IMR-90 (cell line): ENCODE data around the gene CYP4F8. TPM values are rescaled to one million over a fixed set of nuclear protein-coding genes. Genes with fewer than 3 reads are reported as not detected.

Source experiments
- ATAC-seq: fragments of 200-7000 bp; cut with Tn5 transposase; 2 replicates; pipeline ENCODE4 v1.9.1; 2020; ENCODE audit warnings: low read depth, mild to moderate bottlenecking, moderate library complexity
- BruUV-seq: library from RNA; stranded (reverse); fragments of 400-500 nt; replicated peaks from 2 replicates; lab custom pipeline; 2021; lab: Mats Ljungman, UMichigan
- CTCF ChIA-PET: fragments of 300-600 bp; formaldehyde crosslinking; extraction: SDS; loops from one replicate; lab custom pipeline; 2021; ENCODE audit warnings: antibody characterized with exemption; lab: Yijun Ruan, JAX
- POLR2A ChIA-PET: fragments of 300-600 bp; sonication (Branson Sonifier 250); formaldehyde crosslinking; loops from one replicate; lab custom pipeline; 2022; ENCODE audit warnings: antibody characterized with exemption; ENCODE audit not compliant: unreplicated experiment; lab: Charles Lee
- DNase-seq: peaks from one replicate; pipeline ENCODE4 v3.0.0; 2013
- H2AFZ ChIP-seq: replicated peaks from 2 replicates; pipeline ENCODE3; 2013; ENCODE audit warnings: low read length, mild to moderate bottlenecking; ENCODE audit not compliant: poor library complexity
- H2AK5ac ChIP-seq: 2 replicates; pipeline ENCODE4 v1.6.1; 2013; ENCODE audit warnings: low read depth, low read length, inconsistent platforms
- H2AK9ac ChIP-seq: replicated peaks from 2 replicates; pipeline ENCODE3; 2013; ENCODE audit warnings: mild to moderate bottlenecking, low read depth, low read length, moderate library complexity; ENCODE audit not compliant: poor library complexity
- H2BK120ac ChIP-seq: 2 replicates; pipeline ENCODE4 v1.6.1; 2013; ENCODE audit warnings: low read depth, low read length, inconsistent platforms
- H2BK15ac ChIP-seq: 3 replicates; pipeline ENCODE4 v1.6.1; 2013; ENCODE audit warnings: low read depth, low read length, inconsistent platforms
- H2BK20ac ChIP-seq: 2 replicates; pipeline ENCODE4 v1.6.1; 2013; ENCODE audit warnings: low read depth, mild to moderate bottlenecking, inconsistent platforms, low read length, moderate library complexity
- H2BK5ac ChIP-seq: 2 replicates; pipeline ENCODE4 v1.6.1; 2013; ENCODE audit warnings: mild to moderate bottlenecking, low read depth, low read length, inconsistent platforms; ENCODE audit not compliant: poor library complexity, severe bottlenecking
- H3K14ac ChIP-seq: replicated peaks from 2 replicates; pipeline ENCODE4 v1.6.1; 2013; ENCODE audit warnings: low read depth, low read length, inconsistent platforms
- H3K18ac ChIP-seq: 2 replicates; pipeline ENCODE4 v1.6.1; 2013; ENCODE audit warnings: low read depth, low read length, control low read depth
- H3K23ac ChIP-seq: 2 replicates; pipeline ENCODE4 v1.6.1; 2013; ENCODE audit warnings: low read depth, low read length, inconsistent platforms
- H3K27ac ChIP-seq: 2 replicates; pipeline ENCODE4 v1.5.1; 2013; ENCODE audit warnings: mild to moderate bottlenecking, control low read depth, low read length; ENCODE audit not compliant: insufficient read depth
- H3K27me3 ChIP-seq: 2 replicates; pipeline ENCODE4 v1.6.1; 2013; ENCODE audit warnings: low read length; ENCODE audit not compliant: control insufficient read depth, insufficient read depth
- H3K36me3 ChIP-seq: 2 replicates; pipeline ENCODE4 v1.6.1; 2013; ENCODE audit warnings: low read length, mixed read lengths; ENCODE audit not compliant: control insufficient read depth, insufficient read depth
- H3K4ac ChIP-seq: 2 replicates; pipeline ENCODE4 v1.6.1; 2013; ENCODE audit warnings: low read depth, low read length, inconsistent platforms
- H3K4me1 ChIP-seq: 2 replicates; pipeline ENCODE4 v1.6.1; 2013; ENCODE audit warnings: low read length, mixed read lengths; ENCODE audit not compliant: control insufficient read depth, insufficient read depth
- H3K4me2 ChIP-seq: 2 replicates; pipeline ENCODE4 v1.6.1; 2013; ENCODE audit warnings: low read depth, mild to moderate bottlenecking, control low read depth, low read length, moderate library complexity
- H3K4me3 ChIP-seq: 2 replicates; pipeline ENCODE4 v1.5.1; 2013; ENCODE audit warnings: low read depth, mild to moderate bottlenecking, control low read depth, low read length, moderate library complexity; ENCODE audit not compliant: insufficient read depth
- H3K56ac ChIP-seq: 2 replicates; pipeline ENCODE4 v1.6.1; 2013; ENCODE audit warnings: low read length, inconsistent platforms; ENCODE audit not compliant: insufficient read depth; ENCODE audit errors: extremely low read depth
- H3K79me1 ChIP-seq, 2 experiments: 2 replicates each; pipeline ENCODE4 v1.6.1; 2013; ENCODE audit warnings: low read length in 2 of 2, inconsistent platforms in 1 of 2, low read depth in 1 of 2
- H3K9ac ChIP-seq: 2 replicates; pipeline ENCODE4 v1.6.1; 2013; ENCODE audit warnings: low read depth, low read length, control low read depth
- H3K9me1 ChIP-seq: 2 replicates; pipeline ENCODE4 v1.6.1; 2013; ENCODE audit warnings: low read length, inconsistent platforms; ENCODE audit not compliant: insufficient read depth
- H3K9me3 ChIP-seq: 2 replicates; pipeline ENCODE4 v1.6.1; 2013; ENCODE audit warnings: low read length; ENCODE audit not compliant: control insufficient read depth, insufficient read depth
- H4K20me1 ChIP-seq: 2 replicates; pipeline ENCODE4 v1.6.1; 2013; ENCODE audit warnings: low read length, inconsistent platforms; ENCODE audit not compliant: insufficient read depth
- H4K5ac ChIP-seq: 2 replicates; pipeline ENCODE4 v1.6.1; 2013; ENCODE audit warnings: mild to moderate bottlenecking, low read depth, low read length, control low read depth
- H4K8ac ChIP-seq, 2 experiments: 2 replicates each; pipeline ENCODE4 v1.6.1; 2013; ENCODE audit warnings: low read depth in 2 of 2, low read length in 2 of 2, control low read depth in 1 of 2, inconsistent platforms in 1 of 2
- H4K91ac ChIP-seq: 2 replicates; pipeline ENCODE4 v1.6.1; 2013; ENCODE audit warnings: low read depth, low read length, inconsistent platforms; ENCODE audit not compliant: insufficient read depth
- BHLHE40 ChIP-seq: fragments of 150-350 bp; IDR thresholded peaks from 2 replicates; pipeline ENCODE4 v1.6.1; 2016; ENCODE audit warnings: mild to moderate bottlenecking, low read depth, low read length
- CEBPB ChIP-seq: IDR thresholded peaks from 2 replicates; pipeline ENCODE4 v1.6.1; 2012; ENCODE audit warnings: low read depth, low read length, improper control_type of control experiment
- CHD1 ChIP-seq: IDR thresholded peaks from 2 replicates; pipeline ENCODE4 v1.6.1; 2012; ENCODE audit warnings: low read depth, low read length, improper control_type of control experiment
- FOS ChIP-seq: fragments of 150-350 bp; IDR thresholded peaks from 2 replicates; pipeline ENCODE4 v1.6.1; 2016; ENCODE audit warnings: low read depth, low read length
- NFE2L2 ChIP-seq: fragments of 150-350 bp; IDR thresholded peaks from 2 replicates; pipeline ENCODE4 v1.6.1; 2016; ENCODE audit warnings: low read depth, mild to moderate bottlenecking, low read length
- RFX5 ChIP-seq: IDR thresholded peaks from 2 replicates; pipeline ENCODE4 v1.8.0; 2012; ENCODE audit warnings: low read depth, mild to moderate bottlenecking, low read length, moderate library complexity
- SMC3 ChIP-seq: fragments of 150-350 bp; IDR thresholded peaks from 2 replicates; pipeline ENCODE4 v1.6.1; 2016; ENCODE audit warnings: low read depth, mild to moderate bottlenecking, antibody characterized with exemption, low read length, moderate library complexity
- USF2 ChIP-seq: fragments of 150-350 bp; IDR thresholded peaks from 2 replicates; pipeline ENCODE4 v1.6.1; 2017; ENCODE audit warnings: mild to moderate bottlenecking, antibody characterized with exemption, low read length, low read depth
- WGBS, 2 experiments: methylation state at CpG; one replicate each; pipeline versions ENCODE4 v1.1.5 to v1.1.7; 2013; ENCODE audit warnings: missing lambda C conversion rate in 2 of 2; ENCODE audit not compliant: insufficient read length in 1 of 2; ENCODE audit errors: extremely low coverage in 2 of 2; 5-methylcytosine and 5-hydroxymethylcytosine counted together
- dilution Hi-C: fragments of 300-500 bp; cut with HindIII; formaldehyde crosslinking; loops from one replicate; pipeline ENCODE4 v1.14.3; 2018; ENCODE audit warnings: low sequenced_read_pairs; ENCODE audit not compliant: unreplicated experiment
- in situ Hi-C: fragments of 300-500 bp; cut with MboI; formaldehyde crosslinking; loops from 3 replicates; pipeline ENCODE4 v1.14.3; 2019; ENCODE audit warnings: low sequenced_read_pairs, inconsistent platforms, mixed read lengths
- intact Hi-C: fragments of 100-400 bp; cut with micrococcal nuclease; formaldehyde crosslinking; loops from 2 replicates; pipeline ENCODE4 v1.10.0; 2022
- polyA plus RNA-seq, 3 experiments: library from polyadenylated mRNA; depleted of rRNA; stranded (reverse); fragments of >200 nt; gene quantifications; 2 replicates each; pipeline ENCODE4 v1.2.3, GENCODE V29; 2012; ENCODE audit warnings: low replicate concordance in 1 of 3
- total RNA-seq: library from RNA; depleted of rRNA; stranded (reverse); fragments of >200 nt; gene quantifications from 2 replicates; pipeline ENCODE4 v1.2.3, GENCODE V29; 2012

The CYP4F8 gene
- total and polyA plus RNA-seq, 2 of the 4 experiments (the other 2 are of a cell fraction), result not detected

- H3K4me2 ChIP-seq, result no peak overlapping the region
- no peak overlapping the region for H2AFZ ChIP-seq
- ChIA-PET POLR2A (no interaction called here), CTCF (no interaction called here)
- in situ Hi-C loops, result no loop called here
- no peak overlapping the region for H3K14ac ChIP-seq
- no peak overlapping the region for H4K8ac ChIP-seq
- no peaks in the 10 kb centered on the region for H3K27me3 ChIP-seq
- no peak overlapping the region for H2BK5ac ChIP-seq
- no peak overlapping the region for H2AK5ac ChIP-seq
- H3K9me1 ChIP-seq, result no peaks in the 10 kb centered on the region
- no peak overlapping the region for H4K91ac ChIP-seq
- H3K9ac ChIP-seq, result no peak overlapping the region
- no peak overlapping the region for H2AK9ac ChIP-seq
- H3K79me1 ChIP-seq, result no peaks in the 10 kb centered on the region
- no peak overlapping the region for H2BK120ac ChIP-seq
- no peak overlapping the region for H3K4me3 ChIP-seq
- H3K36me3 ChIP-seq, result no peaks in the 10 kb centered on the region
- ATAC-seq (no peak), DNase-seq (no peak)
- no peaks in the 10 kb centered on the region for H3K4me1 ChIP-seq
- TF ChIP-seq FOS, result no peak
- no peak for TF ChIP-seq SMC3
- no peak for TF ChIP-seq CEBPB
- no peak for TF ChIP-seq NFE2L2
- TF ChIP-seq BHLHE40, result no peak
- no peak for TF ChIP-seq RFX5
- TF ChIP-seq CHD1, result no peak
- no peak for TF ChIP-seq USF2
- dilution Hi-C loops, result no loop called here
- H4K5ac ChIP-seq, result no peak overlapping the region
- H3K56ac ChIP-seq, result no peak overlapping the region
- no peaks in the 10 kb centered on the region for H4K20me1 ChIP-seq
- H3K27ac ChIP-seq, result no peak overlapping the region
- BruUV-seq, result no TSS peak
- no peaks in the 10 kb centered on the region; the same call in 1 of the 2 replicates for H3K9me3 ChIP-seq
- no peak overlapping the region for H2BK20ac ChIP-seq
- no peak overlapping the region for H3K18ac ChIP-seq
- H3K4ac ChIP-seq, result no peak overlapping the region
- 62% methylated on average over 5 of the region's 6 CpGs; no CpG with 5 or more reads in 1 of the 2 experiments for WGBS, 2 experiments
- H3K23ac ChIP-seq, result no peak overlapping the region
- intact Hi-C loops, result no loop called here
- no peak overlapping the region for H2BK15ac ChIP-seq
These were observed 19.9 kb upstream of the CYP4F8 start for GRCh38 chr19:15595069-15595468.
